Measurements from ENCODE around the gene TSPAN16.

TSPAN16 gene

GRCh38 chr19:11322269-11323024 is 26.5 kb downstream of the TSPAN16 start:
- TF ChIP-seq, protein P1, sequence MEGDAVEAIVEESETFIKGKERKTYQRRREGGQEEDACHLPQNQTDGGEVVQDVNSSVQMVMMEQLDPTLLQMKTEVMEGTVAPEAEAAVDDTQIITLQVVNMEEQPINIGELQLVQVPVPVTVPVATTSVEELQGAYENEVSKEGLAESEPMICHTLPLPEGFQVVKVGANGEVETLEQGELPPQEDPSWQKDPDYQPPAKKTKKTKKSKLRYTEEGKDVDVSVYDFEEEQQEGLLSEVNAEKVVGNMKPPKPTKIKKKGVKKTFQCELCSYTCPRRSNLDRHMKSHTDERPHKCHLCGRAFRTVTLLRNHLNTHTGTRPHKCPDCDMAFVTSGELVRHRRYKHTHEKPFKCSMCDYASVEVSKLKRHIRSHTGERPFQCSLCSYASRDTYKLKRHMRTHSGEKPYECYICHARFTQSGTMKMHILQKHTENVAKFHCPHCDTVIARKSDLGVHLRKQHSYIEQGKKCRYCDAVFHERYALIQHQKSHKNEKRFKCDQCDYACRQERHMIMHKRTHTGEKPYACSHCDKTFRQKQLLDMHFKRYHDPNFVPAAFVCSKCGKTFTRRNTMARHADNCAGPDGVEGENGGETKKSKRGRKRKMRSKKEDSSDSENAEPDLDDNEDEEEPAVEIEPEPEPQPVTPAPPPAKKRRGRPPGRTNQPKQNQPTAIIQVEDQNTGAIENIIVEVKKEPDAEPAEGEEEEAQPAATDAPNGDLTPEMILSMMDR (IDR thresholded peaks at IDR 0.05; ENCODE audit: insufficient read depth, low read depth, low read length, missing control alignments) = no peak
- H3K4me3 ChIP-seq (ENCODE audit: low read depth, low read length) = no peak overlapping the region
- DNase-seq (ENCODE audit: low read depth) = no peak

DNA sequence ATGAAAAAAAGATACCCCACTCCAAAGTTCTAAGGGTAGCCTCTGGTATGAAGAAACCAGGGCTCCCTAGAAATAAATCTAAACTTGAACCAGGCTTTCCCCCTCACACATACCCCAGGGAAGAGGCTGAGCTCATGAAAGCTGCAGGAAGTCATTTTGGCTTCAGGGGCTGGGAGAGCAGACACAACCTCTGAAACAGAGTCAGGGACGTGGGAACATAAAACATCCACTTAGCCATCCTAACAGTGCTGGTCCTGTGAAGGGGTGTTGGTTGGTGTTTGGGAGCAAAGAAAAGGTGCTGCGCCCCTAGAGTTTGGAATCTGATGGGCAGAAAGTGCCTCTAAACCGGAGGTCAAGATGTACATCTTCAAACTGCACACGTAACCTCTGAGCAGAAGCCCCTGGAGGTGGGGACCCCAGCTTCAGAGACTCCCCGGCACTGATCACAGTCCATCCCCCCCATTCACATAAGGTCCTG is 27.7 kb downstream of the TSPAN16 start:
- DNase-seq (ENCODE audit: low read depth) = no peak
- TF ChIP-seq, protein P1 (IDR thresholded peaks at IDR 0.05; ENCODE audit: insufficient read depth, low read depth, low read length, missing control alignments) = no peak
- no peak overlapping the region for H3K4me3 ChIP-seq (ENCODE audit: low read depth, low read length)

- no peak overlapping the region; the same call in 1 of the 2 replicates for H3K4me3 ChIP-seq (ENCODE audit: low read depth, low read length)
- TF ChIP-seq, protein P1 (IDR thresholded peaks at IDR 0.05; ENCODE audit: insufficient read depth, low read depth, low read length, missing control alignments) = no peak
- peak; percentile 90 for DNase-seq (ENCODE audit: low read depth)
These were observed 28.2 kb downstream of the TSPAN16 start for GRCh38 chr19:11324079-11324661.

DNA sequence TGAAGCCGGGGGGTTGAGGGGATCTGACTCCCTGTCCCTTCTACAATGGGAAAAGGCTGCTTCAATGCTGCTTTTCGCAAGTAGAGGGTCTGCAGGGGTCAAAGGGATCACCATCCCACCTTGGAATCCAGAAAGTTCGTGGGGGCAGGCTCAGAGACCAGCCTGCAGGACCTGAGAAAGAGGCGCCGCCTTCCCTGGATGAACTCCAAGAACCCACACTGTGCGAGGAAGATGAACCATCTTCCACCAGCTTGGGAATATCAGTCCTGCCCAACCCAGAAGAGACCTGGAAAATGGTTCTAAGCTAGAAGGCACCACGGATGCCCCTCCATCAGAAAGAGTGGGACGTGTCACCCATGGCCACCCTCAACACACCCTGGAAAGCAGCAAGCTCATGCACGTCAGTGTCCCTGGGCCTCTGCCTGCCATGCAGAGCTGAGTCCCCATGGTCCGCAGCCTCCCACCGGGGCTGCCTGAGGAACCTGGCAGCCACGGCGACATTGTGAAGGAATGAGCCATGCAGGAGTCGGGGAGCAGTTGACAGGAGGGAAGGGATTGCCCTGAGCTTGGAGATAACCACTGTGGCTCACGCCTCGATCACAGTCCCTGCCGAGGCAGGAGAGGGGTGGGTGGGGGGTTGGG is 28.9 kb downstream of the TSPAN16 start:
- no peak overlapping the region for H3K4me3 ChIP-seq (ENCODE audit: low read depth, low read length)
- no peak for DNase-seq (ENCODE audit: low read depth)
- TF ChIP-seq, protein P1 (IDR thresholded peaks at IDR 0.05; ENCODE audit: insufficient read depth, low read depth, low read length, missing control alignments) = no peak

GRCh38 chr19:11325544-11325943 is 29.6 kb downstream of the TSPAN16 start:
- TF ChIP-seq, protein P1 (IDR thresholded peaks at IDR 0.05; ENCODE audit: insufficient read depth, low read depth, low read length, missing control alignments) = no peak
- DNase-seq (ENCODE audit: low read depth) = no peak
- H3K4me3 ChIP-seq (ENCODE audit: low read depth, low read length) = no peak overlapping the region

DNA sequence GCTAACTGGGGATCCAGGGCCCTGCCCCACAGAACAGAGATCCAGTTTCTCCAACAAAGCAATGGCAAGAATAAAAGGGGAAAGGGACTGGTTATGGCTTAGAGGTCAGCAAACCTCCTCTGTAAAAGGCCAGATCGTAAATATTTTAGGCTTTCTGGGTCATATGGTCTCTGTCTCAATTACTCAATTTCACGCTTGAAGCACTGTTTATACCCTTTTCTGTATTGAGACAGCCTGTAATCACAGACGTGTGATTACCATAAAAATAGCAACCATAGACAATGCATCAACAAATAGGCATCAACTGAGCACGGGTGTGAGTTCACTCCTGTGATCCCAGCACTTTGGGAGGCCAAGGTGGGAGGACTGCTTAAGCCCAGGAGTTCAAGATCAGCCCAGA is 34.2 kb downstream of the TSPAN16 start:
- no peak for DNase-seq (ENCODE audit: low read depth)
- TF ChIP-seq, protein P1 (IDR thresholded peaks at IDR 0.05; ENCODE audit: insufficient read depth, low read depth, low read length, missing control alignments) = no peak
- no peak overlapping the region for H3K4me3 ChIP-seq (ENCODE audit: low read depth, low read length)
